Measurements from ENCODE around the gene SLC35B2. TPM values are rescaled to one million over a fixed set of nuclear protein-coding genes. Genes with fewer than 3 reads are reported as not detected.
A peak's percentile ranks its signal among the peaks of the same experiment; 100 is the strongest.

SLC35B2 gene
- total RNA-seq, 1 experiment from 2014 or later, result 90.6 TPM

DNA sequence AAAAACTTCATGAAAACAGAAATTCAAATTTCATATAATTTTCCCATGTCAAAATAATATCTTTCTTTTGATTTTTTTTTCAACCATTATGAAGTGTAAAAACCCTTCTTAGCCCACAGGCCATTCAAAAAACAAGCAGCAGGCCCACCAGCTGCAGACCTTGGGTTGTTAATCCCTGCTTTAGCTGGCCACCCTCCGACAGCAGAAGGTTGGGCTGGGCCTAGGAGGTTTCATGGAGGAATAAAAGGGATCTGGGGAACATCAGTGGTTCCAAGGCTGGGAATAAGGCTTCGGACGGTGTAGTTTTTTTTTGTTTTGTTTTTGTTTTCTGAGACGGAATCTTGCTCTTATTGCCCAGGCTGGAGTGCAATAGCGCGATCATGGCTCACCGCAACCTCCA is 14.0 kb downstream of the SLC35B2 start:
- H3K36me3 ChIP-seq (ENCODE audit: low read depth, low read length), result peaks cover 11% of the 10 kb centered on the region
- TF ChIP-seq EZH2 (IDR thresholded peaks at IDR 0.05; ENCODE audit: low read length, unreplicated experiment), result no peak
- no peak for TF ChIP-seq CTCF (conservative IDR thresholded peaks at IDR 0.05; ENCODE audit: low read depth, low read length)
- no peak for TF ChIP-seq EZH2phosphoT487 (IDR thresholded peaks at IDR 0.05; ENCODE audit: borderline replicate concordance, low read length)
- no peak overlapping the region for H3K27ac ChIP-seq (ENCODE audit: low read length)
- H3K4me1 ChIP-seq (ENCODE audit: insufficient read depth, low read length), result peaks cover 21% of the 10 kb centered on the region
- peaks cover 14% of the 10 kb centered on the region for H4K20me1 ChIP-seq (ENCODE audit: low read length)
- H3K9me2 ChIP-seq (replicated peaks; ENCODE audit: low read length), result no peaks in the 10 kb centered on the region
- intact Hi-C loops (cut with micrococcal nuclease), result no loop called here
- ChIA-PET POLR2A (ENCODE audit: unreplicated experiment) (interaction anchor here (0.5 kb wide), 1 partner anchor 19 kb away, joined by 3 read pairs; no protein-coding TSS in a partner anchor), CTCF (no interaction called here)
- BruUV-seq (replicated peaks), result no TSS peak
- no peak for ATAC-seq
- peaks cover 8% of the 10 kb centered on the region for H3F3A ChIP-seq (ENCODE audit: low read length, unreplicated experiment)
- no peaks in the 10 kb centered on the region for H3K27me3 ChIP-seq (ENCODE audit: low read length)
- DNase-seq, result no peak
- H2AFZ ChIP-seq (ENCODE audit: low read length), result no peak overlapping the region
- H3K4me2 ChIP-seq (ENCODE audit: low read length), result no peak overlapping the region
- no peak overlapping the region for H3K9ac ChIP-seq (ENCODE audit: low read length)
- no peaks in the 10 kb centered on the region for H3K9me3 ChIP-seq (ENCODE audit: low read length)
- H3K79me2 ChIP-seq (ENCODE audit: low read length), result peaks cover 16% of the 10 kb centered on the region
- no peak overlapping the region for H3K4me3 ChIP-seq (ENCODE audit: low read length)

DNA sequence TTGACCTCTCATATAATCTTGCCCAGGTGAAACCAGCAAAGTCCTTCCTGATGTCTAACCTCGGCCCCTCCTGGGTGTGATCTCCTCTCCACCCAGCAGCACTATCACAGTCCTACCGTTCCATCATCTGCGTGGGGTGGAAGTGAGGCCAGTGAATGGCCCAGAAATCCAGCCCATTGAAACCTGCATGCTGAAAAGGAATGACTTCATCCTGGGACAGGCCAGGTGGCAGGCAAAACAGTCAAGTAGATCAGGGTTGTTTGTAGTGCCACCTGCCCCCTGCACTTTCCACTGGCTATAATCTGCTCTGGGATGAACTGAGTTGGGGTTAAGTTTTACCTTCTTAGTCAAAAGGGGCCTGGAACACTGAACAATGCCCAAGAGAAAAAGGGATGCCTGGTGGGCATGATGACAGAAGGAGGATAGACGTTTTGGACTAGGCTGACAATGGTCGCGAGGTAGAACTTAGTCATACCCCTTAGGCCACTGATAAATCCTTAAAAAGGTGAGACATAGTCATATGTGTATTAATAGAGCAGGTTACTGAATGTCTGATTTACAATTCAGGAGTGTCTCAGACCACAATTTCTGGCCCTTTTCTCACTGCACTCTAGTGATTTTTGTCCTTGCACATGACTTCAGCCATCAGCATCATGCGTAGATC is 18.5 kb downstream of the SLC35B2 start:
- no peak for TF ChIP-seq EZH2phosphoT487 (IDR thresholded peaks at IDR 0.05; ENCODE audit: borderline replicate concordance, low read length)
- no peak for TF ChIP-seq EZH2 (IDR thresholded peaks at IDR 0.05; ENCODE audit: low read length, unreplicated experiment)
- no peak for TF ChIP-seq CTCF (conservative IDR thresholded peaks at IDR 0.05; ENCODE audit: low read depth, low read length)
- POLR2A ChIA-PET (ENCODE audit: unreplicated experiment), result no interaction called here
- DNase-seq, result peak; percentile 48
- no peak overlapping the region for H3K4me3 ChIP-seq (ENCODE audit: low read length)
- peaks cover 3% of the 10 kb centered on the region; the same call in 1 of the 2 replicates for H3K36me3 ChIP-seq (ENCODE audit: low read depth, low read length)
- no peaks in the 10 kb centered on the region for H3K9me2 ChIP-seq (replicated peaks; ENCODE audit: low read length)
- intact Hi-C loops (cut with micrococcal nuclease), result loop anchor here (5.0 kb wide), 2 partner anchors 122 to 142 kb away; no protein-coding TSS in a partner anchor
- peak overlapping the region; percentile 97 for H3K4me2 ChIP-seq (ENCODE audit: low read length)
- ATAC-seq, result no peak
- H3K27ac ChIP-seq (ENCODE audit: low read length), result no peak overlapping the region
- peaks cover 3% of the 10 kb centered on the region for H3F3A ChIP-seq (ENCODE audit: low read length, unreplicated experiment)
- H3K4me1 ChIP-seq (ENCODE audit: insufficient read depth, low read length), result peaks cover 35% of the 10 kb centered on the region
- no peaks in the 10 kb centered on the region for H3K27me3 ChIP-seq (ENCODE audit: low read length)
- H3K9me3 ChIP-seq (ENCODE audit: low read length), result no peaks in the 10 kb centered on the region
- H4K20me1 ChIP-seq (ENCODE audit: low read length), result no peaks in the 10 kb centered on the region
- CTCF ChIA-PET, result no interaction called here
- H3K9ac ChIP-seq (ENCODE audit: low read length), result no peak overlapping the region
- no peak overlapping the region for H2AFZ ChIP-seq (ENCODE audit: low read length)
- BruUV-seq (replicated peaks), result TSS peak; percentile 58
- H3K79me2 ChIP-seq (ENCODE audit: low read length), result no peaks in the 10 kb centered on the region
